ENCODE data around the gene ALG8.

The ALG8 gene

GRCh38 chr11:78140392-78141077 is 1.1 kb upstream of the ALG8 start:
- FAIRE-seq (peak; percentile 23), DNase-seq (ENCODE audit: insufficient read length, low spot score) (no peak)
- TF ChIP-seq POLR2AphosphoS5 (IDR thresholded peaks at IDR 0.05; ENCODE audit: low read depth, low read length) (no peak), POU2F2 (IDR thresholded peaks at IDR 0.05; ENCODE audit: low read depth, low read length) (no peak), TAF1 (IDR thresholded peaks at IDR 0.05; ENCODE audit: low read depth, low read length) (no peak), PAX5 (IDR thresholded peaks at IDR 0.05; ENCODE audit: insufficient read depth, low read length, severe bottlenecking) (no peak), SPI1 (IDR thresholded peaks at IDR 0.05; ENCODE audit: low read depth, low read length) (no peak), POLR2A (IDR thresholded peaks at IDR 0.05; ENCODE audit: low read depth, low read length) (no peak)

GRCh38 chr11:78138694-78139421 is 568 bp downstream of the ALG8 start:
- DNase-seq (ENCODE audit: insufficient read length, low spot score), result no peak
- FAIRE-seq, result peak; percentile 23
- TF ChIP-seq POU2F2 (IDR thresholded peaks at IDR 0.05; ENCODE audit: low read depth, low read length), result no peak

GRCh38 chr11:78138291-78138690 is 1.1 kb downstream of the ALG8 start:
- no peak for TF ChIP-seq POU2F2 (IDR thresholded peaks at IDR 0.05; ENCODE audit: low read depth, low read length)
- no peak for TF ChIP-seq POLR2AphosphoS5 (IDR thresholded peaks at IDR 0.05; ENCODE audit: low read depth, low read length)
- TF ChIP-seq POLR2A (IDR thresholded peaks at IDR 0.05; ENCODE audit: low read depth, low read length), result no peak
- no peak for TF ChIP-seq TAF1 (IDR thresholded peaks at IDR 0.05; ENCODE audit: low read depth, low read length)
- no peak for TF ChIP-seq PAX5 (IDR thresholded peaks at IDR 0.05; ENCODE audit: insufficient read depth, low read length, severe bottlenecking)
- TF ChIP-seq SPI1 (IDR thresholded peaks at IDR 0.05; ENCODE audit: low read depth, low read length), result no peak
- DNase-seq (ENCODE audit: insufficient read length, low spot score) (no peak), FAIRE-seq (no peak)

GRCh38 chr11:78132475-78132874 is 7.0 kb downstream of the ALG8 start:
- TF ChIP-seq SPI1 (IDR thresholded peaks at IDR 0.05; ENCODE audit: low read depth, low read length), result no peak
- no peak for TF ChIP-seq POLR2A (IDR thresholded peaks at IDR 0.05; ENCODE audit: low read depth, low read length)
- TF ChIP-seq PAX5 (IDR thresholded peaks at IDR 0.05; ENCODE audit: insufficient read depth, low read length, severe bottlenecking), result no peak
- TF ChIP-seq POLR2AphosphoS5 (IDR thresholded peaks at IDR 0.05; ENCODE audit: low read depth, low read length), result no peak
- no peak for FAIRE-seq
- no peak for DNase-seq (ENCODE audit: insufficient read length, low spot score)

GRCh38 chr11:78131956-78132355 is 7.5 kb downstream of the ALG8 start:
- TF ChIP-seq PAX5 (IDR thresholded peaks at IDR 0.05; ENCODE audit: insufficient read depth, low read length, severe bottlenecking), result no peak
- TF ChIP-seq POU2F2 (IDR thresholded peaks at IDR 0.05; ENCODE audit: low read depth, low read length), result no peak
- TF ChIP-seq SPI1 (IDR thresholded peaks at IDR 0.05; ENCODE audit: low read depth, low read length), result no peak
- no peak for TF ChIP-seq TAF1 (IDR thresholded peaks at IDR 0.05; ENCODE audit: low read depth, low read length)
- TF ChIP-seq POLR2AphosphoS5 (IDR thresholded peaks at IDR 0.05; ENCODE audit: low read depth, low read length), result no peak
- TF ChIP-seq POLR2A (IDR thresholded peaks at IDR 0.05; ENCODE audit: low read depth, low read length), result no peak
- no peak for FAIRE-seq
- DNase-seq (ENCODE audit: insufficient read length, low spot score), result no peak

GRCh38 chr11:78127403-78127802 is 12.0 kb downstream of the ALG8 start:
- TF ChIP-seq SPI1 (IDR thresholded peaks at IDR 0.05; ENCODE audit: low read depth, low read length) (no peak), POLR2A (IDR thresholded peaks at IDR 0.05; ENCODE audit: low read depth, low read length) (no peak), POLR2AphosphoS5 (IDR thresholded peaks at IDR 0.05; ENCODE audit: low read depth, low read length) (no peak)
- DNase-seq (ENCODE audit: insufficient read length, low spot score) (no peak), FAIRE-seq (no peak)

- peak; percentile 84 for TF ChIP-seq SPI1 (IDR thresholded peaks at IDR 0.05; ENCODE audit: low read depth, low read length)
- no peak for TF ChIP-seq TAF1 (IDR thresholded peaks at IDR 0.05; ENCODE audit: low read depth, low read length)
- no peak for TF ChIP-seq PAX5 (IDR thresholded peaks at IDR 0.05; ENCODE audit: insufficient read depth, low read length, severe bottlenecking)
- no peak for FAIRE-seq
- no peak for DNase-seq (ENCODE audit: insufficient read length, low spot score)
Measured at GRCh38 chr11:78112582-78113275, 26.7 kb downstream of the ALG8 start.

- no peak for FAIRE-seq
- no peak for TF ChIP-seq POLR2A (IDR thresholded peaks at IDR 0.05; ENCODE audit: low read depth, low read length)
- TF ChIP-seq TAF1 (IDR thresholded peaks at IDR 0.05; ENCODE audit: low read depth, low read length), result no peak
- no peak for TF ChIP-seq POLR2AphosphoS5 (IDR thresholded peaks at IDR 0.05; ENCODE audit: low read depth, low read length)
- TF ChIP-seq SPI1 (IDR thresholded peaks at IDR 0.05; ENCODE audit: low read depth, low read length), result no peak
- no peak for TF ChIP-seq POU2F2 (IDR thresholded peaks at IDR 0.05; ENCODE audit: low read depth, low read length)
- no peak for TF ChIP-seq PAX5 (IDR thresholded peaks at IDR 0.05; ENCODE audit: insufficient read depth, low read length, severe bottlenecking)
- no peak for DNase-seq (ENCODE audit: insufficient read length, low spot score)
Measured at GRCh38 chr11:78111298-78111697, 28.1 kb downstream of the ALG8 start.

- no peak for DNase-seq (ENCODE audit: insufficient read length, low spot score)
- FAIRE-seq, result no peak
- TF ChIP-seq TAF1 (IDR thresholded peaks at IDR 0.05; ENCODE audit: low read depth, low read length), result no peak
- no peak for TF ChIP-seq PAX5 (IDR thresholded peaks at IDR 0.05; ENCODE audit: insufficient read depth, low read length, severe bottlenecking)
- no peak for TF ChIP-seq SPI1 (IDR thresholded peaks at IDR 0.05; ENCODE audit: low read depth, low read length)
Measured at GRCh38 chr11:78110830-78111229, 28.6 kb downstream of the ALG8 start.

- no peak for TF ChIP-seq SPI1 (IDR thresholded peaks at IDR 0.05; ENCODE audit: low read depth, low read length)
- TF ChIP-seq POLR2A (IDR thresholded peaks at IDR 0.05; ENCODE audit: low read depth, low read length), result no peak
- TF ChIP-seq TAF1 (IDR thresholded peaks at IDR 0.05; ENCODE audit: low read depth, low read length), result no peak
- TF ChIP-seq POLR2AphosphoS5 (IDR thresholded peaks at IDR 0.05; ENCODE audit: low read depth, low read length), result no peak
- no peak for TF ChIP-seq PAX5 (IDR thresholded peaks at IDR 0.05; ENCODE audit: insufficient read depth, low read length, severe bottlenecking)
- TF ChIP-seq POU2F2 (IDR thresholded peaks at IDR 0.05; ENCODE audit: low read depth, low read length), result no peak
- DNase-seq (ENCODE audit: insufficient read length, low spot score), result no peak
- FAIRE-seq, result no peak
Measured at GRCh38 chr11:78110351-78110750, 29.1 kb downstream of the ALG8 start.
